NCI-H187 (cell line): ENCODE data around the gene USP11.

Experiments
- DNase-seq, 2 experiments: peaks; one replicate each; lab custom pipeline; 2025; lab: John Stamatoyannopoulos, UW

The USP11 gene

GRCh38 chrX:47224896-47225290 lies 7.9 kb upstream of the USP11 start:
- no peak for DNase-seq

GRCh38 chrX:47226071-47226470 lies 6.7 kb upstream of the USP11 start:
- no peak for DNase-seq

- no peak for DNase-seq
Measured at GRCh38 chrX:47226531-47227333, 6.1 kb upstream of the USP11 start.

GRCh38 chrX:47227334-47227583 lies 5.5 kb upstream of the USP11 start:
- DNase-seq, result no peak

GRCh38 chrX:47228550-47229270 lies 4.1 kb upstream of the USP11 start:
- no peak for DNase-seq

- DNase-seq, result no peak
Measured at GRCh38 chrX:47229427-47229826, 3.4 kb upstream of the USP11 start.

GRCh38 chrX:47230136-47230868 lies 2.5 kb upstream of the USP11 start:
- DNase-seq, result no peak

GRCh38 chrX:47231167-47231566 lies 1.6 kb upstream of the USP11 start:
- no peak for DNase-seq

- DNase-seq, result no peak
Measured at GRCh38 chrX:47232197-47232802, 509 bp upstream of the USP11 start.

- peak; percentile 36 to 71 for DNase-seq
Measured at GRCh38 chrX:47233333-47234113, 714 bp downstream of the USP11 start.

- no peak for DNase-seq
Measured at GRCh38 chrX:47234583-47234982, 1.8 kb downstream of the USP11 start.

- no peak for DNase-seq
Measured at GRCh38 chrX:47235691-47236103, 2.9 kb downstream of the USP11 start.

GRCh38 chrX:47239199-47239598 lies 6.4 kb downstream of the USP11 start:
- no peak for DNase-seq

GRCh38 chrX:47239898-47240545 lies 7.2 kb downstream of the USP11 start:
- DNase-seq, result no peak

- DNase-seq, result no peak
Measured at GRCh38 chrX:47240619-47241018, 7.8 kb downstream of the USP11 start.

- no peak for DNase-seq
Measured at GRCh38 chrX:47241201-47242011, 8.6 kb downstream of the USP11 start.

- no peak for DNase-seq
Measured at GRCh38 chrX:47242321-47242720, 9.5 kb downstream of the USP11 start.

- no peak for DNase-seq
Measured at GRCh38 chrX:47243351-47243750, 10.5 kb downstream of the USP11 start.

- DNase-seq, result no peak
Measured at GRCh38 chrX:47244676-47245075, 11.9 kb downstream of the USP11 start.

GRCh38 chrX:47245156-47245555 lies 12.3 kb downstream of the USP11 start:
- no peak for DNase-seq
